NCI-H187 (cell line): ENCODE data around the gene GAPVD1.
A peak's percentile ranks its signal among the peaks of the same experiment; 100 is the strongest.
"Not testable (repeated sequence)": the region's sequence is repeated elsewhere in the genome, so short reads cannot be mapped to it uniquely, and the experiment has no call there.

Source experiments
- DNase-seq, 2 experiments: peaks; one replicate each; lab custom pipeline; 2025; lab: John Stamatoyannopoulos, UW

GAPVD1 gene

GRCh38 chr9:125372441-125373226 is 111.0 kb downstream of the GAPVD1 start:
- DNase-seq: no peak

DNA sequence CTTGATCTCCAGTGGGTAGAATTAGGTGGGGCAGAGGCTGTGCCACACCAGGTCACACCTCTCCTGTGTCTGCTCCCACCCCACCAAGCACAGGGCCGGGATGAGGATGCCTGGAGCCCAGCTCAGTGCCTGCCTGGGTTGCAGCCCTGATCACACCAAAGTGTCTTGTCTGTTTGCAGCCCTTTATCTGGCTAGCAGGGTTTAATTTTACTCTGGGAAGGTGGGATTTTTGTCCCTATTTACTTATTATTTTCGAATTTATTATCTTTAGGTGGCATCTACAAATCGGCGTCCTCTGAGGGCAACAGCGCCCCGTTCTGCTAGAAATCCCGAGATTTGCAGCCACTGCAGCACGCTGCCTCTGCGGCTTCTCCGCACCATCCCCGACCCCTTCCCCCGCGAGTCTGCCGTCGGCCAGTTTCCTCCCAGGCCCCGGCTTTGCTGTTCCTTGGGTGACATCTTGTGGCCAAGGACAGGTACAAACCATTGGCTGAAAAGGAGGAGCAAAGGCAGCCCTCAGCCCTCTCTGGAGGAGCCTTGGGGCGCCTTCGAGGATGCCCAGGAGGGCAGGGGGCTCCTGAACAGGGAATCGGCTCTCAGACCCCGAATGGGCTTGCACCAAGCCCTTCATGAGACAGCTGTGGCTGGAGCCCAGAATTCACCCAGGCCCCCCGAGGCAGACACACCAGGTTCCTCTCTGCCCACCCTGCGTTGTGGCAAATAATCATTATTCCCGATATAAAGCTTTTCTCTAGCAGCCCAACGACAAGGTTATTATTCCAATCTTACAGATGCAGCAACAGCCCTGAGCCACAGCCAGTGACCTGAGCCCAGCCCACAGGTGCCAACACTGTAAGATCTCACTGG is 113.0 kb downstream of the GAPVD1 start:
- DNase-seq: peak in 1 of 2 experiments; percentile 32

GRCh38 chr9:125375820-125376219 is 114.2 kb downstream of the GAPVD1 start:
- DNase-seq: no peak

DNA sequence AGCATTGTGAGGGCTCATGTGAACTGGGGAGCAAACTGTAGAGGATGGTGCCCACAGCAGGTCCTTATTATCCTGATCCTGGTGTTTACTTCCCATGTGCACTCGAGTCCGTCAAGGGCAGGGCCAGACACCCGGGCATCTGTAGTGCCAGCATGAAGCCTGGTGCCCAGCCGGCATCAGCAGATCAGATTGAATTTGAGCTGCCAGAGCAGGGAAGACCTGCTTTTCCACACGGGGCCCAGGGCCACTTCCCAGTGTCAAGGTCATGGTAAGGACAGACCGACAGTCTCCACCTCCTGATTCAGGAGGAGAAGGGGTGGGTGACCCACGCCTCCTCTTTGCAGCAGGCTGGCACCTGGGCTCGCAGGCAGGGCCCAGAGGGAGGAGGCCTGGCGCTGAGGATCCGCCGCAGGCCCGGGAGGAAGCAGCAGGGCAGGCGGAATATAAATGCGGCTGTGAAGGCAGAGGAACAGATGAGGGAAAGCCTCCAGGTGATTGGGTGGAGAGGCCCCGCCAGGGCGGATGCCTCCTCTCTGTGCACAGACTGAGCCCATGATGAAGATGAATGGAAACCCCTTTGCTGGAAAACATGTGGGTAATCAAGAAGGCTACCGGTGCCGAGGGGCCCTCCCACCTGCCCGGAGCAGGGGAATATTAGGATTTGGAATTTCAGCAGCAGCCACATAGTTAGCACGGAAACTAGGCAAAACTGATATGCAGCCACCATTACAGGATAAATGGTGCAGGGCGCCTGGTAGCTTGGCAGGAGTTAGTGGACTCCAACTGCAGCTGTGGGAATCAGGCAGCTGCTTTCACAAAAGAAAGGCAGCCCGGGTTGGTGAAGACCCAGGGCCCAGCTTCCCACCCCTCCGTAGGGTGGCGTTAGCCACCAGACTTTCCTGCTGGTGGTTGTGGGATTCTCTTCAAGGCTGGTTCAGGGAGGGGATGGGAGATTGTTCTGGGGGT is 114.9 kb downstream of the GAPVD1 start:
- no peak for DNase-seq

DNA sequence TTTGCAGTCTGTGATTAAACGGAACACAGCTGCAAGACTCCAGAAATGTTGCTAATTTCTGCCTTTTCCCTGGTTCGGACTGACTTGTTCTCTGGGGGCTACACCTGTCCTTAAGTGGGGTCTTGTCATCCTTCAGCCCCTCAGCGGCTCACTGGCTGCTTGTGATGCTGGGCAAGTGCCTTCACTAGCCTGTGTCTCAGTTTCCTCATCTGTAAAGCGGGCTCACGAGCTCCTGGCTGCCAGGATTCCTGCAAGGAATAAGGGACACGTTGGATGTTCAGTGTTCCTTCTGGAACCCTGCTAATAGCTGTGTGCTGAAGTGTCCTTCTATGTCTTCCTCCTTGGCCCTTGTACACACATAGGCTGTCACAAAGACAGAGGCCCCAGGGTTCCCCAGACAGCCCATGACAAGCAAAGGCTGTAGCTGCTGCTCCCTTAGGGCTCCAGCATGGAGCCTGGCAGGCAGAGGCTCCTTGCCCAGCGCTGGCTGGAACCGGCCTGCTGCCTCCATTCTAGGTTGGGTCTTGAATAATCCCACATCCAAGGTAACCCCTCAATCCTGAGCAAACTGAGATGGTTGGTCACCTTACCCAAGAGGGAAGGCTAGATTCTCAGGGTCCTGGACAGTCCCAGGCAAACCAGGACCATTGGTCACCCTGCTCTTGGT is 116.1 kb downstream of the GAPVD1 start:
- no peak for DNase-seq

DNA sequence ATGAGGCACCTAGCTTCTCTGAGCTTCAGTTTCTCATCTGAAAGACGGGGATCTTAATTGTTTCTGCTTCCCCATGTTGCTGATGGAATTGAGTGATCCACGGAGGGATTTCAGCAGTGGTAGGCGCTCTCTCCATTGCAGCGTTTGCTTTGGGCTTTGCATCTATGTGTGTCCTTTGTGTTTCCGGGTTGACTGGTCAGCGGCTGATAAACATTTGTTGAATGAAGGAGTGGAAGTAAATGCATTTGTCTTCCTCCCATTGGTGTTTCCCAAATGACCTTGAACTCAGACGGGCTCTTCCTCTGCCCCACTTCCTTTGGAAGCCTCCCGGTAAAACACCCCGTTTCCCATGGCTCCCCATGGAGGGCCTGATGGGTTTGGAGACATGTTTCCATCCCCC is 117.2 kb downstream of the GAPVD1 start:
- no peak for DNase-seq

GRCh38 chr9:125379208-125379607 is 117.6 kb downstream of the GAPVD1 start:
- DNase-seq: no peak

DNA sequence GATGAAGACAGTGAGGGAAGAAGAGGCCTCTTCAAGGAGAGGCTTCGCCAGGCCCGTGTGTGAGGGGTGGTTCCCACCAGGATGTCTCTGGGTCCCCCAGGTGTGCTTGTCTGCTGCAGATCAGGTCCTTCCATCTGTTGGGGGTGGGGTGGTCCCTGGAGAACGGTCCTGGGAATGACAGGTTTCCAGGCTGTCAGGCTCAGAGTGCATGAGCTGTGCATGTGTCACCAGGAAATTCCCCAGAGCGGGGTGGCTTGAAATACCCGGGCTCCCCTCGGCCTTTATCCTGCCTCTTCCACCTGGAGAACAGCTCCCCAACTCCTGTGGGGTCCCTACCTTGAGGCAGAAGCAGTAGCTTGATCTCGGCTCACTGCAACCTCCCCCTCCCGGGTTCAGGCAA is 118.8 kb downstream of the GAPVD1 start:
- no peak for DNase-seq

DNA sequence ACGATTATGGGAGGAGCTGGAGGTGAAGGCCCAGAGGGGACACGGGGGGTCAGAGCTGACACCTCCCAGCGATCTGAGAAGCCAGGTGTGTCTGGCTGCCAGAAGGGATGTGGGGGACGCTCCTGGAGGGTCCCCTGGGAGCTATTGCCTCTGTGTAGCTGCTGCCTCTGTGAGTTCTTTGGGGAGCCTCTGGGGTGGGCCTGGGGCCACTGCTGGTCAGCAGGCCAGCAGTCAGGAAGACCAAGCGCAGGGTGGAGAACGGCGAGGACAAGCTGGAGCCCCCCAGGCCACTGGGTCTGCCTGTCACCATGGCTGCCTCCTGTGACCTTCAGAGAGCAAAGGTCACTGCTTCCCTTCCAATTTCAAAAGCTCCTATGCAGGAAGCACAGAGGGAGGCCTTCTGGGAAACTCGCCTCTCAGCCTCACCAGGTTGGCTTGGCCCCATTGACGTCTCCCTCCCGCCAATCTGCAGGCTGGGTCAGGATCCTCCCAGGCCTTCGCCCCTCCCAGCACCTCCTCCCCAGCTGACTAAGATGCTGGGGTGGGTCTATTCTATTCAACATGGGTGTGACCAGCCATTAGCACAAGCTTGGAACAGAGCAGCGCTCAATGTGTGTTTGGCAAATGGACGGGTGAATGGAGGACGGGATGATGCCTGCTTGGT is 126.4 kb downstream of the GAPVD1 start:
- DNase-seq: no peak

GRCh38 chr9:125388978-125389377 is 127.4 kb downstream of the GAPVD1 start:
- no peak for DNase-seq

GRCh38 chr9:125391704-125392103 is 130.1 kb downstream of the GAPVD1 start:
- no peak for DNase-seq

GRCh38 chr9:125393426-125393825 is 131.8 kb downstream of the GAPVD1 start:
- DNase-seq: no peak

DNA sequence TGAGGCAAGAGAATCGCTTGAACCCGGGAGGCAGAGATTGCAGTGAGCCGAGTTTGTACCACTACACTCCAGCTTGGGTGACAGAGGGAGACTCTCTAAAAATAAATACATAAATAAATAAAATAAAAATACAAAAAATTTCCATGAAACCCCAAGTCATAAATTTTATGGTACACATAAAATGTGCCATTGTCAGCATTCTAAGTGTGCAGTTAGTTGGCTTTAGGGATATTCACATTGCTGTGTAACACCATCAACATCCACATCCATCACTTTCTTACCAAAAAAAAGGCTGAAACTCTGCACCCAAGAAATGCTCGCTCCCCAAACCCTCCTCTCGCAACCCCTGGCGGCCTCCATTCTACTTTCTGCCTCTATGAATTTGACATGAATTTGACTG is 135.2 kb downstream of the GAPVD1 start:
- no peak for DNase-seq

GRCh38 chr9:125397736-125398135 is 136.1 kb downstream of the GAPVD1 start:
- DNase-seq: no peak

GRCh38 chr9:125398243-125398642 is 136.6 kb downstream of the GAPVD1 start:
- no peak for DNase-seq

GRCh38 chr9:125399165-125399564 is 137.5 kb downstream of the GAPVD1 start:
- no peak for DNase-seq

DNA sequence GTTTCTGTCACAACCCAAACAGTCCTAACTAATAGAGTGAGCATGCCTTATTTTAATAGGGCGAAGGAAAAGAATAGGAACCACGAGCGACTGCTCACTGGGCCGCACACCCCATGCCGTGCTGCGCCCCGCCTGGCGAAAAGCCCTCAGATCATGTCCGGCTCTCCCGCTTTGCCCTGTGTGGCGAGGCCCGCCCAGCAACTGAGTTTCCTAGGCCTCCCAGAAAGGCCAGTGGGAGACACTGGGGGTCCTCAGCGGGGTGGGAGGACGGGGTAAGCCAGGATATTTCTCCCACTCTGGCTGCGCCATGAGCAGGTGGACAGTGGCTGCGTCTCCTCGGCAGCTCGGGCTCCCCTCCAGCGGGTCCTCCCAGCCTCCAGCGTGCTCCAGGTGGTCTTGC is 138.0 kb downstream of the GAPVD1 start:
- no peak for DNase-seq

DNA sequence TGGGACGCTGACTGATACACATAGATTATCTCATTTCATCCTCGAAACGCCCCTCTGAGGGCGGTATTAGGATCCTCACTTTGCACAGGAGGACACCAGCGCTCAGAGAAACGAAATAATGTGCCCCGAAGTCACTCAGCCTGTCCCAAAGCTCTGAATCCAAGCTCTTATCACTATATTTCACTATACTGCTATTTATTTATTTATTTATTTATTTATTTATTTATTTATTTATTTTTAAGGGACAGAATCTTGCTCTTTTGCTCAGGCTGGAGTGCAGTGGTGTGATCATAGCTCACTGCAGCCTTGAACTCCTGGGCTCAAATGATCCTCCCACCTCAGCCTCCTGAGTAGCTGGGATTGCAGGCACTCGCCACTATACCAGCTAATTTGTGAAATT is 138.6 kb downstream of the GAPVD1 start:
- not testable (repeated sequence) for DNase-seq

DNA sequence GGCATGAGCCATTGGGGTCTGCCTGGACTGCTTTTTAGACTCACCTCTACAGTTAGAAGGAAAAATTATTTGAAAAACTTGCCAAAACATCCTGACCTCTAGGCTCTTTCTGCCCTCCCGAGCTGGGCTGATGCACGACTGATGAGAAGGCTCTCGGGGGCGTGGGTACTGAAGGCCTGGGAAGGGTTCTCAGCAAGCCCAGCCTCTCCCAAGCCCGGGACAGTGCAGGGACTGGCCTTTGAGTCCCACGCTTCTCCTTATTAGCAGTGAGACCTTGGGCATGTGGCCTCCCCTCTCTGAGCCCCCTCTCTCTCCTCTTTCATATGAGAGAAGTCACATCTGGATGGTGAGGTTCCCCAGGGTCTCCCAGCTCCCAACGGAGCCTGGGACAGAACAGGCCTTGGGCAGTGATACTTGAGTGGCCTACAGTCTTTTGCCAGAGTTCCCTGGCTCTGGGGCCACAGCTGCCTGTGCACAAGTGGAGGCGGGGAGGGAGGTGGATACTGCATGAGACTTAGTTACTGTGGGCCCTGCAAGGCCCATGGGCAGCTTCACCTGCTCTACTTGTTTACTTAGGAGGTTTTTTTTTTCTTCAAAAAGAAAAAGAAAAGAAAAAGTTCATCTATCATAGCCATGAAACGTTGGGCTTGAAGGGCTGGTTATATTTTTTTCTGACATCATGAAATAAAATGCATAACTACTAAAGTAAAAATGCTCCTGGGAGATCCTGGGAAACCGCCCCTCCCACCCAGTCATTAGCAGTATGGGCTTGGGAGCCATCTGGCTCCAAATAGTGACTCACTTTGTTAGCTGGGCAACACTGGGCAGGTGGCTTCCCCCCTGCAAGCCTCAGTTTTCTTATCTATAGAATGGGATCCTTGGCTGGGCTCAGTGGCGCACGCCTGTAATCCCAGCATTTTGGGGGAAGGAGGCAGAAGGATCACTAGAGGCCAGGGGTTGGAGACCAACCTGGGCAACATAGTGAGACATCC is 139.4 kb downstream of the GAPVD1 start:
- no peak for DNase-seq

DNA sequence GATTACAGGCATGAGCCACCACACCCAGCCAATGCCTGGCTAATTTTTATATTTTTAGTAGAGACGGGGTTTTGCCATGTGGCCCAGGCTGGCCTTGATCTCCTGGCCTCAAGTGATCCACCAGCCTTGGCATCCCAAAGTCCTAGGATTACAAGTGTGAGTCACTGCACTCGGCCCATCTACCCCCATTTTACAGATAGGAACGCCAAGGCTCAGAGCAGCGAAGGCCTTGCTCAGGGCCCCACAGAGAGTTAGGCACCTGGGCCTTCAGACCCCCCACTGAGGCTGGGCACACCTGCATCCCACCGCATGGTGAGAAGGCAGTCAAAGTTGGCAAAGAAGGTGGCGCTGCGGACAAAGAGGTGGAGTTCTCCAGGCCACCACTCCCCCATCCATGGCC is 143.1 kb downstream of the GAPVD1 start:
- no peak for DNase-seq
